ENCODE measurements around the gene BSDC1.

DNA sequence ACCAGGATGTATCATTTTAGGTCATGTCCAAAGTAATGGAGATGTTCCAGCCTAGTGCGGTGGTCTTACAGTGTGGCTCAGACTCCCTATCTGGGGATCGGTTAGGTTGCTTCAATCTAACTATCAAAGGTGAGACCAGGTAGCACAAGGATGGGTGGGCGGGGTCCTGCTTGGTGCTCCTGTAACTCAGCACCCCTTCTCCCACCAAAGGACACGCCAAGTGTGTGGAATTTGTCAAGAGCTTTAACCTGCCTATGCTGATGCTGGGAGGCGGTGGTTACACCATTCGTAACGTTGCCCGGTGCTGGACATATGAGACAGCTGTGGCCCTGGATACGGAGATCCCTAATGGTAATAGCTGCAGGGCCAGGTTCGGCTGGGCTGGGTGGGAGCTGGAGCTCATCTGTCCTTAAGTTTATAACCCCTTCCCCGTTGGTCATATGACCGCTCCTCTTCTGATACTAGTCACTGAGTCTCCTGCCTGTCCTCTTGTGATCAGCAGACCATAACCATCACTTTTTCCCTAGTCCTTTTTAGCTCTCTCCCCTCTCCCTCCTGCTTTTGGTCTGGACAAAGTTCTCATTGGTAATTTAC lies 63.6 kb downstream of the BSDC1 start:
- TF ChIP-seq TAF15 (IDR thresholded peaks at IDR 0.05; ENCODE audit: low read depth, low read length, poor library complexity, severe bottlenecking), result no peak
- TF ChIP-seq CTCF (CRISPR knock-in tag; IDR thresholded peaks at IDR 0.05), result no peak
- no peak for TF ChIP-seq ZFYVE20 (CRISPR knock-in tag; IDR thresholded peaks at IDR 0.05; ENCODE audit: borderline replicate concordance, low read depth)
- no peak for TF ChIP-seq GATAD2A (CRISPR knock-in tag; IDR thresholded peaks at IDR 0.05)
- no peak for TF ChIP-seq MEIS2 (CRISPR knock-in tag; IDR thresholded peaks at IDR 0.05)
- no peak for TF ChIP-seq ZMYM2 (CRISPR knock-in tag; IDR thresholded peaks at IDR 0.05)
- no peak for TF ChIP-seq MEF2D (CRISPR knock-in tag; IDR thresholded peaks at IDR 0.05)
- no peak for TF ChIP-seq RELA (CRISPR knock-in tag; IDR thresholded peaks at IDR 0.05)
- TF ChIP-seq POLR2A (IDR thresholded peaks at IDR 0.05; ENCODE audit: insufficient read depth in 1 of 2, low read depth in 2 of 2, low read length in 2 of 2), result no peak; a peak in 1 of 4 replicates

Measured in HepG2 (cell line).